NCI-H510A treated with DMSO at 0.1 percent for 48 hours (cell line): Measurements from ENCODE around the gene PCGF3.

Source experiments
- DNase-seq: peaks from one replicate; lab custom pipeline; 2025; lab: John Stamatoyannopoulos, UW

PCGF3 gene

DNA sequence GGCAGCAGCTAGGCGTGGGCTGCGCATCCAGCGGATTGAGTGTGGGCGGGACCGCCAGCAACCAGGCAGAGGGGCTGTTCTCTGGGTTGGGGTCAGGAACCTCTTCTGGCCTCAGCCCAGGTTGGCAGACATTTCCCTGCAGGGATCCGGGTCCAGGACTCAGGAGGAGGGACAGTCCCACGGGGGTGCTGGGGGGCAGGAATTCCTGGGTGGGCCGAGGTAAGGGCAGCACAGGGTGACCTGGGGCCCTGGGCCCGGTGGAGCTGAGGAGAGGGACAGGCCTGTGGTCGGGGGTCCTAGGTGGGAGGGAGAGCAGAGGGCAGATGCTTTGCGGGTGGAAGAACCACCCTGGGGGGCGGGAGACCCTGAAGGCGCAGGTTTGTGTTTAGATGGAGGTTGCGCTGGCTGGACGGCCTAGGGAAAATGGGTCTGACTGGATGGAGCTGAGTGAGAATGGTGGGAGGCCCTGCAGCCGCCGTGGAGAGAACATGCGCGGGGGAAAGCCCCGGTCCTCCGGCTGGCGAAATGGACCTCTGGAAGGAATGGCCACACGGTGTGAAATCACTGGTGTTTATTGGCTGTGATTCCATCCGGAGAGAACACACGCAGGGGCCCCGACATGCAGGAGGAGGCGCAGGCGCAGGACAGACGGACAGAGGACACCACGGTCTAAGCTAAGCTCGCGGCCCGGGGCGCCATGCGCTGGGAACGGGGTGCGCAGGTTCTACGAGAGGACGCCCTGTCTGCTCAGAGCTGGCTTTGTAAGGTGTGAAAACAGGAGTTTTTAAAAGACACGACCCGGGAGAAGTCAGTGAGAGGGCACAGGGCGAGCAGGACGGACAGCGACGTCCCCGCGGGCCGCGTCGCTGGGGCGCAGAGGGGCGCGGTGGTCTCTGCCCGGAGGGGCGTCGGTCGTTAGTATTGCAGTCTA lies 79.0 kb downstream of the PCGF3 start:
- no peak for DNase-seq

DNA sequence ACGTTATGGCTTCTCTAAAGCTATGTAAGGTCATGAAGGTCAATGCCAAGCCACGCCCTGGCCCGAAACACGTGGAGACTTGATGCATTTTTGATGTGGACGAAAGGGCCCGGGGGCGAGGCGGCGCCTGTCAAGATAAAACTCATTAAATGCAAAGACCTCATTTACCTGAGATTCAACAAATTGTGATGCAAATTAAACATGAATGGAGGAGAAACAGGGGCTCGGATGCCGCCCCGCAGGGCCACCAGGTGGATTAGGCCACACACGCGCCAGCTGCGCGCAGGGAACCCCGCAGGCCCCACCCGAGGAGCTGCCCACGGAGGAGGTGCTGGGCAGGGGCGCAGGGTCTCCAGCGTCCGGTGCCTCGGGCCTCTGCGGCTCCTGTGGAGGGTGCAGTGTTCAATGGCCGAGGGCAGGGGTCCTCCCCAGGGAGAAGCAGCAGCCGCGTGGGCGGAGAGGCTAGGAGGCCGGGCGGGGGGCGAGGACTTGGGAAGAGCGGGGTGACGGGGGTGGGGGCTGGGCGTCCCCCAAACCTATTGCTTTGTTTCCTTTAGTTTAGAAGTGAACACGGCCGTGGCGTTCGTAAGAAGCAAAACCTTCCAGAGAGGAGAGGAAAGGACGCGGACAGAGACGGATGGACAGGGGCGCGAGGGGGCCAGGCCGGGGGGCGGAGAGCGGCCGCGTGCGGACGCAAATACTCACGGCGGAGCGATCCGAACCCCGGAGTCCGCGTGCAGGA lies 79.9 kb downstream of the PCGF3 start:
- no peak for DNase-seq

DNA sequence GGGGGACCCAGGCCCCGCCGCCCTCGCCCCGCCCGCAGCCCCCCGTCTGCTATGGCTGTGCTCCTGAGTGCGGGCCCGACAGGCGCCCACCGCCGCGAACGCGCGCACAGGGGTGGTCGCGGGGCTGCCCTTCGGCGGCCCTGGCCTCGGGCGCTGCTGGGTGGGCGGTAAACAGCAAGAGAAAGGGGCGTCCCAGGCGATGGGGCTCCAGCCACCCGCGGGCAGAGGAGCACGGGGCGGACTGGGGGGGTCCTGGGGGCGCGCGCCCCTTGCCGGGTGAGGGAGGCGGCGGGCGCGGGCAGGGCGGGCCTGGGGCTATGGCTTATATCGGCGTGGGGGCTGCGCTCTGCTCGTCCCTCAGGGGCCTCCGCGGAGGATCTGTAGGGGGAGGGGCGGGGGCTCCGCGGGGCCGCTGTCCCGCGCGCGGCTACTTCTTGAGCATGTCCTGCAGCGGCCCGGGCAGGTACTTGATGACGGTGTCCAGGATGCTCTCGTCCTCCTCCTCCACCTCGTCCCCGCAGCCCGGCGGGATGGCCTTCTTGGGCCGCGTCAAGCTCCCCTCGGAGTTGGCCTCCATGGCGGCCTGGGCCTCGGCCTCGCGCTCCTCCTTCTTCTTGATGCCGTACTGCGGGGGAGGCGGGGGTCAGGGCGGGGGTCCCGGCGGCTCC lies 80.6 kb downstream of the PCGF3 start:
- DNase-seq = no peak

DNA sequence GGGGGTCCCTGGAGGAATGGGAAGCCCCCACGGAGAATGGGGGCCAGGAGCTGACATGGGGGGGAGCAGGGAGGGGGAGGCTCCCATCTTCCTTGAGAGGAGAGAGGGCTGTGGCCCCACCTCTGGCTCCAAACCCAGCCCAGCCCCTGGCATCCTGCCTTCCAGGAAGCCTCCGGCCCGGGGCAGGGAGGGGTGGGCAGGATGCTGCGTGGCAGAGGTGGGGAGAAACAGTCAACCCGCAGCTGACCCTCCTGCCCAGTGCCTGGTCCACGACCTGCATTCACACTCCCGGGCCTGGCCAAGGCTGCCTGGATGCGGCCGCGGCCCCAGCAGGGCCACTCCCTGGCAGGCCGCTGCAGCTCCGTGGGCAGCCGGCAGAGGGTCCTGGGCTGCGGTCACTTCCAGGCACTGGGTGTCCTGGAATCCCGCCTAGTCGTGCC lies 81.2 kb downstream of the PCGF3 start:
- DNase-seq = no peak

DNA sequence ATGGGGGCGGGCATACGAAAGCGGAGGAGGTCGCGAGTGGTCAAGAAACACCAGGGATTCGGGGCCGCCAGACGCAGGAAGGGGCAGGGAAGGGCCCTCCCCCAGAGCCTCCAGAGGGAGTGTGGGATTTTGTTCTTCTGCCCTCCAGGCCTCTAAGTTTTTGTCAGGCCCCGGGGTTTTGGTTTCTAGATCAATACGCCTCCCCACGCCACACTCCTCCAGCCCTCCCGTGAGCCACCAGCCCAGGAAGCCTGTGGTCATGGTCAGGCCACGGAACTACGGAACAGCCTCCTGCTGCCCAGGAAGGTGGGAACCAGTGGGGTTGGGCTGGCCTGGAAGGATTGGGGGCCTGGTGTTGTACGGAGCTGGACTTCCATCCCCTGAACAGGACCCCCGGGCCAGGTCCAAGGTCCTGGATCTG lies 81.9 kb downstream of the PCGF3 start:
- DNase-seq = no peak

DNA sequence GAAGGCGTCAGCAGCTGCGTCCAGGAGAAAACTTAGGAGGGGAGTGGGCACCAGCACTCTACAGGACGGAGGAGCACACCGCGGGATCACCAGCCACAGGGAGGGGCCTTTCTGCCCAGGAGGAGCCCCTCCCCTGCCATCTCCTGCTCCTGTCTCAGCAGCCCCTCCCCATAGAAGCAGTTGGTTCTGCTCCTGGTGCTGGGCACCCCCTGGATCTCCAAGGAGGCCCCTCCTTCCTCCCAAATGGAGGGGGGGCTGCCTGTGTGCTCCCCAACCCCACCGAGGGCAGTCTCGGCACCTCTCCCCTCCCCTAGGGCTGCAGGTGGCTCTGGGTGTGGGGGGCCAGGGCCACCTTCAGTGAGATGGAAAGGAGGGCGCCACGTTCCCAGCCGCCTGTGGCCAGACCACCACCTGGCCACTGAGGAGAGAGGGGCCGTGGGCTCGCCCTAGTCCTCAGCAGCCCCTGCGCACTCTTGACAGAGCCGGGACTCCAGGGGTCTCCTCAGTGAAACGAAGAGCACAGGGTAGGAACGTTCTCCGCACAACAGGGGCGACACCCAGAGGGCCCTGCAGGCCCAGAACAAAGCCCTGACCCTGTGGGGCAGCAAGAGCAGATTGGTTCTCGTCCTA lies 82.5 kb downstream of the PCGF3 start:
- DNase-seq = no peak

DNA sequence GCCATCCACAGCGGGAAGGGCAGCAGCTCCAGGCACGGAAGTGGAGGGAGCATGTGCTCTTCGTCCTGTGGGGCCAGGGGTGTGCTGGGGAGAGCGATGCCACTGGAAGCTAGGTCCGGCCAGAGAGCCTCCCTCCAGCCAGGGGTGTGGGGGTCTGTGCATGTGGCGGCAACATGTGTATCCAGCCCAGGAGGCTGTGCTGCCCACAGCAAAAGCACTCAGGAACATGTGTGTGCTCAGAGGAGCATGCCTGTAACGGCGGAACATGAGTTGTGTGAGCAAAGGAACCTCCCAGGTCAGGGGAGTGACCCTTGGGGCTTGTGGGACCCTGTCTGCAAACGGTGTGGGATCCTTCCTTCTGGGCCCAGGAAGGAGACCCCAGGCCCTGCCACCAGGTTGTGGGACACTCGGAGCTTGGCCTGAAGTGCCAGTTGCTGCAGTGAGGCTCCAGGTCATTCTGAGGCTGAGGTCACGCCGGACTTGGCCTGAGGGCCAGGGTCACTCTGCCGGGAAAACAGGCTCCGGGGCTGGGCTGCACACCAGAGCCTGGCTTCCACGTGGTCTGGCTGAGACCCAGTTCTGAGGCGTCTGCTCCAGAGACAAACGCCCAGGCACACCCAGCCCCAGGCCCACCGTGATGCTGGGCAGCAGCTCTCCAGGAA lies 83.1 kb downstream of the PCGF3 start:
- DNase-seq = no peak

DNA sequence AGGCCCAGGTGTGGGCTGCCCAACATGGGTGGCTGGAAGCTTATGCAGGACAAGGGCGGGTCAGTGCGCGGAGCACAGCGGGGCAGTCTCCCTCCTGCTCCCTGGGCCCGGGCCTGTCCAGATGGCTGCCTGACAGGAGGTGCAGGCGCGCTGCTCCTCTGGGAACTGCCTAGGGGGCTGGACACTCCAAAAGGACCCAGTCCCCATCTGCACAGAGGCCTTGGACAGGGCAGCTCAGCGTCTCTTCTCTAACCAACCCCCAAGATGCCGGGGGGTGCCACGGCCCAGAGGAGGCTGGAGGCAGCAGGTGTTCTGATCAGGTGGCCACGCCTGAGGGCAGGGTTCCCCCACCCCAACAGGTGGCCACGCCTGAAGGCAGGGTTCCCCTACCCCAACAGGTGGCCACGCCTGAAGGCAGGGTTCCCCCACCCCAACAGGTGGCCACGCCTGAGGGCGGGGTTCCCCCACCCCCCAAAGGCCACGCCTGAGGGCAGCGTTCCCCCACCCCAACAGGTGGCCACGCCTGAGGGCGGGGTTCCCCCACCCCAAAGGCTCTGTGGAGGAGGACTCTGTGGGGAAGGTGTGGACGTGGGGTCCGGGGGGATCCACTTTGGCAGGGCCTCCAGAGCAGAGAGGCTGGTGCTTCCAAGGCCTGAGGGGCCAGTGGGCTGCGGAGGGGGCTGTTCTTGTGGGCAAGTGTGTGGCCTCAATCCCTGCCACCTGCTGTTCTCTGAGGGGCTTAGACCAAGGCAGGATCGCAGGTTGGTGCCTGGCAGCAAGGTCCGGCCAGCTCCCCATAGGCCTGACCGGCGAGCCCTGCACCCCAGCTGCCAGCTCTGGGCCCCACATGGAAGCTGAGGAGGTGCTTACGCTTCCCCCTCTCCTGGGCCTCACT lies 84.2 kb downstream of the PCGF3 start:
- DNase-seq = no peak

DNA sequence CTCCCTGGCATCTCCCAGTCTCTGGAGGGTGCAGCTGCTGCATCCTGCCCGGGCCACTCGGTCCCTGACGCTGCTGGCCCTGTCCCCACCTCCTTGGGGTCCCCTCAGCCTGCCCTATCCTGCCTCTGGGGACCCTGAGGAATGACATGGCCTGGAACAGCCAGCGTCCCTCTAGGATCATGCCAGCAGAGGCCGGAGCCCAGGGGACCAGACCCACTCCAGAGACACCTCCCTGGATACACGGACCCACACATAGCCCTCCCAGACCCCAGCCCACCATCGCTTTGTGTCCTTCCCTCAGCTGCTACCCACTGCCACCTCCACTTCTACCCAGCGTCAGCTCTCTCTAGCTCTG lies 84.8 kb downstream of the PCGF3 start:
- no peak for DNase-seq

DNA sequence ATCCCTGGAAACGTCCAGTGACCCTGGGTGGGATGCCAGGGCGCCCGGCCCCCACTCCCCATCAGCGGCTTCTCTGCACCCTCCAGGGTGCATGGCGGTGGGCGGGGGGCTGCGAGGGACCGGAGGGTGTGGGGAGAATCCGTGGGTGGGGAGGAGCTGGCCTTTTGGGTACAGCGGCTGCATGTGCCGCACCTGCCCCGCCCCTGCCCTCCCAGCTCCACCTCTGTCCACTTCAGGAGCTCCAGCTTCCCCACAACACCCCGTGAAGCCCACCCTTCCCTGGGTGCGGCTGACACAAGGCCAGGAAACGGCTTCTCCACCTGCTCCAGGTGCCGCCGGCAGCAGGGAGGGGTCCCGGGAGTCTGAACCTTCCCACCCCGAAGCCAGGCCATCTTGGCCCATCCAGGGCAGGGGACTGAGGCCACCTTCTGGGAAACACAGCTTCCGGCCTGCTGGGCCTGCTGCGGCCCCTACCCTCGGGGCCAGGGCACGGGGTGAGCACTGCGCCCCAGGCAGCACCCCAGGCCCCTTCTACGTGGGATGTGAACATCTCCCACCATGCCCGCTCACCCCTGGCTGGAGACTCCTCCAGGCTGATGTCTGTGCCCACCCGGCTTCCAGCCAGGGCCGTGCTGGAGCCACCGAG lies 85.7 kb downstream of the PCGF3 start:
- no peak for DNase-seq

DNA sequence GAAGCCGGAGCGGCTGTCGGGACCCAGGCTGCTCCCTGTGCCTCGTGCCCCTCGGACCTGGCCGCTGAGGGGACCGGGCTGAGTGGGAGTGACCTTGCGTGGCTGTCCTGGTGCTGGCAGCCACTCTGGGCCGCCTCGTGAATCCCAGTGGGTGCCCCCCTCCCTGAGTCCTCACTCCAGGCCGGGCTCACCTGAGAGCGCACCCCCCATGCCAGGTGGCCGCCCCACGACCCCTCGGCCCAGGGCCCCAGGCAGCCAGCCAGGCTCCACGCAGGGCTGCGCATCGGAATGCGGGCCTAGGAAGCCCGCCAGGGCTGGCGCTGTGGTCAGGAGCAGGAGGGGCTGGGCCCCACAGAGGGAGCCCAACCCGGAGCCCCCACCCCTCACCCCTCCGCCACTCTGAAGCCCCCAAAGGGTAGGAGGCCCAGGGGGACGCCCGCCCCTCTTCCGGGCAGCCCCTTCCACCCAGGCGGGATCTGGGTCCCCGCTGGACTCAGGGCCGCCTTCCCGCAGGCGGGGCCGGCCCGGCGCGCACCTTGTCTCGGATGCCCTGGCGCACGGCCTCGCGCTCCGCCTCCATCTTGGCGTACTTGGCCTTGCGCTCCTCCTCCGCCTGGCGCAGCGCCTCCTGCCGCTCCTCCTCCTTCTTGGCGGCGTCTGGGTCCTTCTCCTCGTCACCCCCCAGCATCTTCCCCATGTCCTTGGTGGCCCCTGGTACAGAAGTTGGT lies 86.4 kb downstream of the PCGF3 start:
- DNase-seq = no peak

DNA sequence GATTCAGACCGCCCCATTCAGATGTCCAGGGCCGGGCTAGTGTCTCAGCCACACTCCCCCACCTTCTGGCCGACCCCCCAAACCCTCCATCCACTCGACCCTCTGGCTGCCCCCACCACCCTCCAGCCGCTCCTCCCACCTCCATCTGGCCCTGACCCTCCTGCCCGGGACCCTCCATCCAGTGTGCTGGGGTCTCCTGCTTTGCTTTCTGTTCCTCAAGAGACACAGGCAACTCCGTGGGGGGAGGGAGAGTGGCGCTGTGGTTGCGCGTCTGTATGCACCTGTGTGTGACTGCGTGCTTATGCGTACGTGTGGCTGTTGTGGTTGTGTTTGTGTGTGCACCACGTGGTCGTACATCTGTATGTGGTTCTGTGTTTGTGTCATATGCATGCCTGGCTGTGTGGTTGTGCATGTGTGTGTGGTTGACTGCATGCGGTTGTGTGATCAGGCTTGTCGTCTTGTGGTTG lies 87.0 kb downstream of the PCGF3 start:
- DNase-seq = no peak

DNA sequence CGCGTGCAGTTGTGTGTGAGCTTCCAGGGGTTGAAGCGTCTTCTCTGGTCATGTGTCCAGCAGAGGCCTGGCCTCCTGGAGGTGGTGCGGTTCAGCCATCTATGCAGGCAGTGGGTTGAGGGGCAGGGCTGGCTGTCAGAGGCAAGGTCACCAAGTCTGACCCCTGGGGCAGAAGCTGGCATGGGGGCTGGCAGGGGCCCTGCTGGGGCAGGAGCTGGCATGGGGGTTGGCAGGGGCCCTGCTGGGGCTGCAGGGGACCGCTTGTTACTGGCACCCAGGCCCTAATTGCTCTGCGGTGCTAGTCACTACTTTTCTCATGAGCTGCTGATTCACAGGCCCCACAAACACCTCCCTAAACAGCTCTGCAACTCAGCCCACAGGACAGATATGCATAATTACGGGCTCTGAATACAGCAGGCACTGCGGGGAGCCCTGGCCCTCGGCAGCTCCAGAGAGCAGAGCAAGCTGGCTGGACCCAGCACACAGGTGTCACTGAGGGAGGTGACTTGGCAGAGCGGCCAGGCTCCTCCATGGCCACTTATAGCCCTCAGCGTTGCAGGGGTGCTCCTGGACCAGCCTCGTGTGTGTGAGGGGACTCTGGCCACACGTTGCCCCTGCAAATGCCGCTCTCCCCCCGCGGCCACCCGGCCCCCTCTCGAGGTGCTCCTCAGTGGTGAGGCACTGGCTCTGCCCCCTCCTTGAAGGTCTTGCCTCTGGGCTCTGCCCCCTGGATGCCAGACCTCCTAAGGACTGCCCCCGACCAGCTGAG lies 87.6 kb downstream of the PCGF3 start:
- DNase-seq = no peak

DNA sequence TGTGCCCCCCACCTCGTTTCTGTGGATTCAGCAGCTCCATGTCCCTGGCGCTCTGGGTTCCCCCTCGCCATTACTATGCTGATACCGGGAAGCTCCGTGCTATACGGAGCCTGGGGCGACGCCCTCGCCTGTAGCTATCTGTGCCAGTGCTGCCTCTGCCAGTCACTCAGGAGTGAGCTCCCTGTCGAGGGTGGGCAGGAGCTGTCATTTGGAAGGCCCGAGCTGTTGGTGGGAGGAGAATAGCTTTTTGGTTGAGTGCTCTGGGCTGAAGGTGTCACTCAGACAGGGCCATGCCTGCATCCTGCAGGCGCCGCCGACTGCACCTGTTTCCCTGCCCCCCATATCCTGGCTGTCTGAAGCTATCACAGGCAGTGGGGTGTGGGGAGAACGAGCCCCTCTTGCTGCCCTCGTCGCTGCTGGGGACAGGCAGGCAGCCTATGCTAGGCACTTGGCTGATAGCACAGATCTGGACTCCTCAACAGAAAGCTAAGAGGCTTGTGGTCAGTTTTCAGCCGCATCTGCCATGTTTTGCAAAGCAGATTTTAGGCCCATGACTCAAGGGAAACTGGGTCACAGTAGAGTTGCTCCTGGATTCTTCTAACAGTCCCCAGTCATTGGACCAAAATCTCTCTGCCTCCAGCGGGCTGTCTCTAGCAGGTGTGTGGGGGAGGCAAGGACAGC lies 88.4 kb downstream of the PCGF3 start:
- DNase-seq = no peak

DNA sequence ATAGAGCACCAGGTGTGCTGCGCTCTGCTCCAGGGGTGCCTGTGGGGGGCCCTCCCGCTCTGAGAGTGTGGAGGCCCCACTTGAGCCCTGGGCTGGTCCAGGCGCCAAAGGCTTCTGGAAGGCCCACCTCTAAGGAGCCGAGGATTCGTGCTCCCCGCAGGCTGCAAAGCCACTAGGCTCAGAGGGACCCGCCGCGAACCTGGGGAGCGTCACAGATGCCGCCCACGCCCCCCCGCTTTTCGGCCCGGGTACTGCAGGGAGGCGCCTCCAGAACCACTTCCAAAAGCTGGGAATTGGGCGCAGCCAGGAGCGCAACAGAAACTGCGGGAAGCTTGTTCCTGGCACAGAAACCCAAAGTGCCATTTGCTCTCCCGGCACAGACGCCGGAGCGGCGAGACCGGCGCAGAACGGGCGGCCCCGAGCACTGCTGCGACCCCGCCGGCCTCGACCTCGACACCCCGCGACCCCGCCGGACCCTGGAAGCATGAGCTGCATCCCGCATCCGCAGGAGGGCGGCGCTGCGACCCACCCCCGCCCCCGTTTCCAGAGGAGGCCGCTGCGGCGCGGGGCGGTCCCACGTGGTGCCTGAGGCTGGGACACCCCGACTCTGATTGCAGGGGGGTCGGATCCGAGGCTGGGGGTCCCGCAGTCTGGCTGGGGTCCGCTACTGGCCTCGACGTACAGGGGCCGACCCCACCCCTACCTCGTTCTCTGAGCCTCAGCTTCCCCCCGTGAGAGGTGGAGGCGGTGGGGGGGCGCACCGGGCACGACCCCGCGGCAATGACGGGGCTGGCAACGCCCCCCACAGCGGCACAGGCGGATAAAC lies 89.5 kb downstream of the PCGF3 start:
- no peak for DNase-seq

DNA sequence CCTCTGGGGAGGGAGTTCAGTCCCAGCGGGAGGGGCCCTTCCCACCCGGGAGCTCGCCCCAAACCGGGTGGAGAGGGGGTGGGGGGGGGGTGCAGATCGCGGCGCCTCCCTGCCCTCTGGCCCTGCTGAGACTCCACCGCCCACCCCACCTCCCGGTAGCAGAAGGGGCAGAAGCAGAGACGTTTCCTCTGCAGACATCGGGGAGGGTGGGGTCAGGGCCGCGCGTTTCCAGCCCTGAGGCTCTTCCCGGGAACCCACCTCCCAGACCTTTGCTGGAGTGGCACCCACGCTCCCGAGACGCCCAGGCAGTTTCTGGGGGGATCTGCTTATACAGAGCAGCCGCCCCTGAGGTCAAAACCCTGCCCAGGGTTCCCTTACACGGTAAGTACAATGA lies 90.1 kb downstream of the PCGF3 start:
- no peak for DNase-seq

DNA sequence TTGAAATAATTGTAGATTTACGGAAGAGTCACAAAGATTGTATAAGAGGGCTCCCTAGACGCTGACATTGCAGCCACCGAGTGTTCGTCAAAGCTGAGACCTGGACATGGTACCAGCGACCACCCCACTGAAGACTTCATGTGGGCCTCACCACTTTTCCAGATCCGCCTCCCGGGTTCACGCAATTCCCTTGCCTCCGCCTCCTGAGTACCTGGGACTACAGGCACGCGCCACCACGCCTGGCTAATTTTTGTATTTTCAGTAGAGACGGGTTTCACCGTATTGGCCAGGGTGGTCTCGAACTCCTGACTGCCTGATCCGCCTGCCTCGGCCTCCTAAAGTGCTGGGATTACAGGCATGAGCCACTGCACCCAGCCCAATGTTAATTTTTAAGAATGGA lies 90.6 kb downstream of the PCGF3 start:
- no peak for DNase-seq
